ENCODE data around the gene WLS.

- peak in 2 of 4 experiments; percentile 28 to 49 for TF ChIP-seq CTCF (IDR thresholded peaks at IDR 0.05)
- TF ChIP-seq POLR2A (IDR thresholded peaks at IDR 0.05) = peak; percentile 52 to 72
Observed at GRCh38 chr1:68232289-68233148, at the start of gene WLS.
